ENCODE data around the gene EFCAB9.

The EFCAB9 gene

DNA sequence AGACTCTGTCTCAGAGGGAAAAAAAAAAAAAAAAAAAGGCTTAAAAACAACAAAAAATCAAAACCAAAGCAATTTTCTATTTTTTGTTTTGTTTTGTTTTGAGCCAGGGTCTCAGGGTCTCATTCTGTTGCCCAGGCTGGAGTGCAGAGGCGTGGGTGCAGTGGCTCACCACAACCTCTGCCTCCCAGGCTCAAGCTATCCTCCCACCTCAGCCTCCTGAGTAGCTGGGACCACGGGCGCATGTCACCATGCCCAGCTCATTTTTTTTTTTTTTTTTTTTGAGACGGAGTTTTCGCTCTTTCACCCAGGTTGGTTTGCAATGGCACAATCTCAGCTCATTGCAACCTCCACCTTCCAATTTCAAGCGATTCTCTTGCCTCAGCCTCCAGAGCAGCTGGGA, 11.7 kb upstream of the EFCAB9 start:
- TF ChIP-seq, protein P1, sequence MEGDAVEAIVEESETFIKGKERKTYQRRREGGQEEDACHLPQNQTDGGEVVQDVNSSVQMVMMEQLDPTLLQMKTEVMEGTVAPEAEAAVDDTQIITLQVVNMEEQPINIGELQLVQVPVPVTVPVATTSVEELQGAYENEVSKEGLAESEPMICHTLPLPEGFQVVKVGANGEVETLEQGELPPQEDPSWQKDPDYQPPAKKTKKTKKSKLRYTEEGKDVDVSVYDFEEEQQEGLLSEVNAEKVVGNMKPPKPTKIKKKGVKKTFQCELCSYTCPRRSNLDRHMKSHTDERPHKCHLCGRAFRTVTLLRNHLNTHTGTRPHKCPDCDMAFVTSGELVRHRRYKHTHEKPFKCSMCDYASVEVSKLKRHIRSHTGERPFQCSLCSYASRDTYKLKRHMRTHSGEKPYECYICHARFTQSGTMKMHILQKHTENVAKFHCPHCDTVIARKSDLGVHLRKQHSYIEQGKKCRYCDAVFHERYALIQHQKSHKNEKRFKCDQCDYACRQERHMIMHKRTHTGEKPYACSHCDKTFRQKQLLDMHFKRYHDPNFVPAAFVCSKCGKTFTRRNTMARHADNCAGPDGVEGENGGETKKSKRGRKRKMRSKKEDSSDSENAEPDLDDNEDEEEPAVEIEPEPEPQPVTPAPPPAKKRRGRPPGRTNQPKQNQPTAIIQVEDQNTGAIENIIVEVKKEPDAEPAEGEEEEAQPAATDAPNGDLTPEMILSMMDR (conservative IDR thresholded peaks at IDR 0.05; ENCODE audit: low read depth, low read length), result no peak
- H3K4me2 ChIP-seq, result no peak overlapping the region
- H3K27ac ChIP-seq, result no peak overlapping the region
- no peaks in the 10 kb centered on the region for H3K36me3 ChIP-seq (ENCODE audit: insufficient read depth)
- H2AFZ ChIP-seq (ENCODE audit: low read depth), result no peak overlapping the region
- no peaks in the 10 kb centered on the region for H3K27me3 ChIP-seq (ENCODE audit: insufficient read depth, low read depth)
- H3K4me3 ChIP-seq (IDR thresholded peaks at IDR 0.05; ENCODE audit: insufficient read depth, low read depth, low read length), result no peak overlapping the region
- no peak overlapping the region for H3K9ac ChIP-seq
- peaks cover 52% of the 10 kb centered on the region for H3K4me1 ChIP-seq (ENCODE audit: low read depth, poor library complexity, severe bottlenecking)
- peaks cover 12% of the 10 kb centered on the region; the same call in 1 of the 2 replicates for H3K79me2 ChIP-seq (ENCODE audit: insufficient read depth, low read depth)
- H4K20me1 ChIP-seq (ENCODE audit: insufficient read depth), result no peaks in the 10 kb centered on the region

GRCh38 chr5:172183881-172184280, 10.1 kb upstream of the EFCAB9 start:
- H3K36me3 ChIP-seq (ENCODE audit: insufficient read depth), result no peaks in the 10 kb centered on the region
- H2AFZ ChIP-seq (ENCODE audit: low read depth), result no peak overlapping the region
- TF ChIP-seq, protein P1 (conservative IDR thresholded peaks at IDR 0.05; ENCODE audit: low read depth, low read length), result no peak
- H3K27me3 ChIP-seq (ENCODE audit: insufficient read depth, low read depth), result no peaks in the 10 kb centered on the region
- H4K20me1 ChIP-seq (ENCODE audit: insufficient read depth), result no peaks in the 10 kb centered on the region
- H3K9ac ChIP-seq, result no peak overlapping the region
- H3K27ac ChIP-seq, result no peak overlapping the region
- H3K79me2 ChIP-seq (ENCODE audit: insufficient read depth, low read depth), result peaks cover 12% of the 10 kb centered on the region; the same call in 1 of the 2 replicates
- H3K4me1 ChIP-seq (ENCODE audit: low read depth, poor library complexity, severe bottlenecking), result peaks cover 38% of the 10 kb centered on the region
- H3K4me2 ChIP-seq, result no peak overlapping the region
- no peak overlapping the region for H3K4me3 ChIP-seq (IDR thresholded peaks at IDR 0.05; ENCODE audit: insufficient read depth, low read depth, low read length)

GRCh38 chr5:172185096-172185461, 8.9 kb upstream of the EFCAB9 start:
- Histone ChIP-seq H3K4me2 (no peak overlapping the region), H2AFZ (ENCODE audit: low read depth) (no peak overlapping the region), H3K27me3 (ENCODE audit: insufficient read depth, low read depth) (no peaks in the 10 kb centered on the region), H3K9ac (no peak overlapping the region), H3K27ac (no peak overlapping the region), H3K36me3 (ENCODE audit: insufficient read depth) (no peaks in the 10 kb centered on the region), H3K4me1 (ENCODE audit: low read depth, poor library complexity, severe bottlenecking) (peaks cover 26% of the 10 kb centered on the region), H3K79me2 (ENCODE audit: insufficient read depth, low read depth) (peaks cover 12% of the 10 kb centered on the region; the same call in 1 of the 2 replicates), H4K20me1 (ENCODE audit: insufficient read depth) (no peaks in the 10 kb centered on the region), H3K4me3 (IDR thresholded peaks at IDR 0.05; ENCODE audit: insufficient read depth, low read depth, low read length) (no peak overlapping the region)
- TF ChIP-seq, protein P1 (conservative IDR thresholded peaks at IDR 0.05; ENCODE audit: low read depth, low read length), result no peak

DNA sequence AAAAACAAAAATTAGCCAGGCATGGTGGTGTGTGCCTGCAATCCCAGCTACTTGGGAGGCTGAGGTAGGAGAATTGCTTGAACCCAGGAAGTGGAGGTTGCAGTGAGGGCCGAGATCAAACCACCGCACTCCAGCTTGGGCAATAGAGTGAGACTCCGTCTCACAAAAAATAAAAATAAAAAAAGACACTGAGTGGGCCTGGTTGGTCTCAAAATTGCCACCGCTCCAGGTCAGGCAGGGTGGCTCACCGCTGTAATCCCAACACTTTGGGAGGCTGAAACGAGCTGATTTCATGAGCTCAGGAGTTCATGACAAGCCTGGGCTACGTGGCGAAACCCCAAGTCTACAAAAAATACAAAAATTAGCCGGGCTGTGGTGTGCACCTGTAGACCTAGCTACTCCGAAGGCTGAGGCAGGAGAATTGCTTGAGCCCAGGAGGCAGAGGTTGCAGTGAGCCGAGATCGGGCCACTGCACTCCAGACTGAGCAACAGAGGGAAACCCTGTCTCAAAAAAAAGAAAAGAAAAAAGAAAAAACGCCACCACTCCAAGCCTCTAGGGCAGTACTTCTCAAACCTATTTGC, 7.8 kb upstream of the EFCAB9 start:
- Histone ChIP-seq H3K4me3 (IDR thresholded peaks at IDR 0.05; ENCODE audit: insufficient read depth, low read depth, low read length) (no peak overlapping the region), H3K27ac (no peak overlapping the region), H3K79me2 (ENCODE audit: insufficient read depth, low read depth) (peaks cover 12% of the 10 kb centered on the region; the same call in 1 of the 2 replicates), H3K4me1 (ENCODE audit: low read depth, poor library complexity, severe bottlenecking) (peaks cover 15% of the 10 kb centered on the region), H4K20me1 (ENCODE audit: insufficient read depth) (no peaks in the 10 kb centered on the region), H3K4me2 (peak overlapping the region; percentile 86), H3K27me3 (ENCODE audit: insufficient read depth, low read depth) (no peaks in the 10 kb centered on the region), H3K36me3 (ENCODE audit: insufficient read depth) (no peaks in the 10 kb centered on the region), H3K9ac (no peak overlapping the region), H2AFZ (ENCODE audit: low read depth) (no peak overlapping the region)
- TF ChIP-seq, protein P1 (conservative IDR thresholded peaks at IDR 0.05; ENCODE audit: low read depth, low read length), result no peak
